SHP77 (cell line): ENCODE measurements around the gene AMOTL2.

ENCODE experiments used
- DNase-seq, 2 experiments: peaks; one replicate each; lab custom pipeline; 2025; lab: John Stamatoyannopoulos, UW

Gene AMOTL2

GRCh38 chr3:134333522-134334181, 40.6 kb downstream of the AMOTL2 start:
- no peak for DNase-seq

- DNase-seq, result no peak
Observed at GRCh38 chr3:134332344-134332743, 41.9 kb downstream of the AMOTL2 start.

- no peak for DNase-seq
Observed at GRCh38 chr3:134331811-134332199, 42.4 kb downstream of the AMOTL2 start.

GRCh38 chr3:134330883-134331810, 43.1 kb downstream of the AMOTL2 start:
- no peak for DNase-seq

- no peak for DNase-seq
Observed at GRCh38 chr3:134328846-134329245, 45.4 kb downstream of the AMOTL2 start.

GRCh38 chr3:134328147-134328591, 46.1 kb downstream of the AMOTL2 start:
- DNase-seq, result no peak

- no peak for DNase-seq
Observed at GRCh38 chr3:134327594-134327975, 46.7 kb downstream of the AMOTL2 start.

GRCh38 chr3:134326760-134327593, 47.3 kb downstream of the AMOTL2 start:
- DNase-seq, result no peak

- no peak for DNase-seq
Observed at GRCh38 chr3:134326126-134326525, 48.1 kb downstream of the AMOTL2 start.

GRCh38 chr3:134325706-134326105, 48.5 kb downstream of the AMOTL2 start:
- DNase-seq, result no peak

GRCh38 chr3:134325061-134325705, 49.1 kb downstream of the AMOTL2 start:
- DNase-seq, result no peak

- DNase-seq, result no peak
Observed at GRCh38 chr3:134323966-134324962, 50.0 kb downstream of the AMOTL2 start.

GRCh38 chr3:134322286-134322685, 52.0 kb downstream of the AMOTL2 start:
- DNase-seq, result no peak

- no peak for DNase-seq
Observed at GRCh38 chr3:134320749-134321148, 53.5 kb downstream of the AMOTL2 start.

GRCh38 chr3:134319931-134320330, 54.3 kb downstream of the AMOTL2 start:
- no peak for DNase-seq

GRCh38 chr3:134318166-134318565, 56.1 kb downstream of the AMOTL2 start:
- DNase-seq, result no peak

- no peak for DNase-seq
Observed at GRCh38 chr3:134317106-134317947, 56.9 kb downstream of the AMOTL2 start.

- no peak for DNase-seq
Observed at GRCh38 chr3:134315286-134316106, 58.8 kb downstream of the AMOTL2 start.
